ENCODE data around the gene MICAL3. TPM values are rescaled to one million over a fixed set of nuclear protein-coding genes. Genes with fewer than 3 reads are reported as not detected.
A peak's percentile ranks its signal among the peaks of the same experiment; 100 is the strongest.

Gene MICAL3
- total and polyA plus RNA-seq, 9 of the 15 experiments (the other 6 are each of a cell fraction or from before 2014, with no cell fraction given), result 0.53 to 32.1 (median 12.3) TPM

DNA sequence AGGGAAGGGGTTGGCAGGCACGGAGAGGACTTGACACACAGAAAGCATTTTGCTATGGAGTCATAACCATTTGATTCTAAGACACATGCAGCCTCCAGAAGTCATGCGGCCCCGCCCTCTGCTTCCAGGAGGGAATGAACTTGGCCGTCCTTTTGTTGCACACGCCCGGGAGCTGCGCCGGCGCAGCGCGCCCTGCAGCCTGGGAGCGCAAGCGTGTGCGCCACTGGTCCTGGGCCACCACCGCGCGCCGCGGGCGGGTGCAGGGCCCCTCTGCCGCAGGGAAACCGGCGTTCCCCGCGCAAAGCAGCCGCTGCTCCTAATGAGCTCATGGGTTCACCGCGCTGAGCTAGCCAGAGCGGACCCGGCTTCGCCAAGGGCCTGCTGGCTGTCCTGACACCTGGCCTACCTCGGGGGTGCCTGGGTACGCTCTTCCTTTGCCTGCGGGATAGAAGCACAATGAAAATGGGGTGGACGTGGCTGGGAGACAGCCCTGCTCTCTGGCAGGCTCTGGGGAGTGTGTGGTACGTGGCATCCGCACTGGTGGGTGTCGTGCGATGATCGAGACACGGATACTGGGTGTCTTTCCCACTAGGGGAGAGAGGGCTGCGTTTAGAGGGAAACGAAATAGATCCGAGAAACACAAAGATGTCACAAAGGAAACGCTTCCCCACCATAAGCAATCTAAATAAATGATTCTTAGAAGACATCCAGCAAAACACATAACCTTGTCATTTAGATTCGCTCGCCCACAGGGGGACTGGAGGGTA lies 669 bp downstream of the MICAL3 start:
- in situ Hi-C loops (cut with MboI), result no loop called here
- H3K9me1 ChIP-seq (ENCODE audit: control insufficient read depth, insufficient read depth, low read length), result no peaks in the 10 kb centered on the region
- H3K9me3 ChIP-seq (replicated peaks; ENCODE audit: control insufficient read depth, insufficient read depth, low read depth, low read length), result no peaks in the 10 kb centered on the region
- 20% methylated on average over 47 of the region's 47 CpGs for WGBS (ENCODE audit: insufficient coverage, low coverage, missing lambda C conversion rate)
- peaks cover 6 to 14% of the 10 kb centered on the region in 2 experiments; a peak in 4 of 5 replicates for H3K4me1 ChIP-seq (replicated peaks in 1 of 2; ENCODE audit: control insufficient read depth in 2 of 2, insufficient read depth in 2 of 2, low read length in 2 of 2)
- 0 out of 2 replicates have a peak, but pooled peaks cover 6% of the 10 kb centered on the region for H4K20me1 ChIP-seq (replicated peaks; ENCODE audit: control insufficient read depth, insufficient read depth, low read length)
- peak overlapping the region in 1 of 2 experiments; percentile 80; a peak in 2 of 4 replicates for H3K9ac ChIP-seq (ENCODE audit: insufficient read depth in 1 of 2, low read depth in 2 of 2, low read length in 2 of 2)
- ATAC-seq (peak; percentile 61), FAIRE-seq (no peak), DNase-seq (ENCODE audit: extremely low read depth in 1 of 4, low spot score in 3 of 4) (peak; percentile 42 to 61 (median 53))
- intact Hi-C loops (cut with micrococcal nuclease), result loop anchor here (5.0 to 10.0 kb wide), 4 partner anchors 81 to 189 kb away; no protein-coding TSS in a partner anchor
- no peaks in the 10 kb centered on the region for H3K36me3 ChIP-seq (ENCODE audit: control insufficient read depth, insufficient read depth, low read length)
- H3K4me3 ChIP-seq, result peak overlapping the region; percentile 40
- H3K79me2 ChIP-seq (ENCODE audit: control insufficient read depth, insufficient read depth, low read length), result no peaks in the 10 kb centered on the region
- H3K27ac ChIP-seq (ENCODE audit: extremely low read depth, low read depth, low read length), result no peak overlapping the region
- BruUV-seq (replicated peaks), result no TSS peak
- H3K4me2 ChIP-seq (ENCODE audit: insufficient read depth, low read length), result peak overlapping the region; percentile 67
- ChIA-PET POLR2A (interaction anchor here (0.6 to 1.2 kb wide), 3 partner anchors 11 to 283 kb away, joined by 3 to 8 read pairs (median 3); partner anchors contain the start of gene PEX26), CTCF (ENCODE audit: low intra/inter-chr PET ratio) (interaction anchor here (1.1 to 1.5 kb wide), 2 partner anchors 193 to 194 kb away, joined by 3 to 7 read pairs; no protein-coding TSS in a partner anchor)
- H3K27me3 ChIP-seq (ENCODE audit: control insufficient read depth in 2 of 2, insufficient read depth in 2 of 2, low read length in 2 of 2), result peaks cover 16 to 21% of the 10 kb centered on the region in 2 experiments; a peak in 4 of 5 replicates
- H2AFZ ChIP-seq (ENCODE audit: low read depth, low read length), result peak overlapping the region; percentile 83
- TF ChIP-seq CHD2 (IDR thresholded peaks at IDR 0.05; ENCODE audit: low read depth, low read length), result no peak
- peak in 1 of 2 experiments; percentile 14; a peak in 2 of 4 replicates for TF ChIP-seq RAD21 (CRISPR knock-in tag; conservative IDR thresholded peaks at IDR 0.05 in 1 of 2, IDR thresholded peaks at IDR 0.05 in 1 of 2)
- peak; percentile 58 for TF ChIP-seq HNRNPLL (IDR thresholded peaks at IDR 0.05; ENCODE audit: low read depth, low read length, poor library complexity, severe bottlenecking)
- no peak for TF ChIP-seq RBM14 (IDR thresholded peaks at IDR 0.05; ENCODE audit: borderline replicate concordance, insufficient read depth, low read depth, low read length)
- TF ChIP-seq IFI16 (CRISPR knock-in tag; IDR thresholded peaks at IDR 0.05), result no peak
- TF ChIP-seq MAFG (tag; conservative IDR thresholded peaks at IDR 0.05), result no peak
- no peak for TF ChIP-seq POLR2A (conservative IDR thresholded peaks at IDR 0.05)
- TF ChIP-seq RBBP5 (IDR thresholded peaks at IDR 0.05; ENCODE audit: borderline replicate concordance, insufficient read depth, low read length, poor library complexity, severe bottlenecking), result peak; percentile 42
- TF ChIP-seq, protein P1, sequence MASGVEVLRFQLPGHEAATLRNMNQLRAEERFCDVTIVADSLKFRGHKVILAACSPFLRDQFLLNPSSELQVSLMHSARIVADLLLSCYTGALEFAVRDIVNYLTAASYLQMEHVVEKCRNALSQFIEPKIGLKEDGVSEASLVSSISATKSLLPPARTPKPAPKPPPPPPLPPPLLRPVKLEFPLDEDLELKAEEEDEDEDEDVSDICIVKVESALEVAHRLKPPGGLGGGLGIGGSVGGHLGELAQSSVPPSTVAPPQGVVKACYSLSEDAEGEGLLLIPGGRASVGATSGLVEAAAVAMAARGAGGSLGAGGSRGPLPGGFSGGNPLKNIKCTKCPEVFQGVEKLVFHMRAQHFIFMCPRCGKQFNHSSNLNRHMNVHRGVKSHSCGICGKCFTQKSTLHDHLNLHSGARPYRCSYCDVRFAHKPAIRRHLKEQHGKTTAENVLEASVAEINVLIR (CRISPR knock-in tag; IDR thresholded peaks at IDR 0.05), result no peak
- TF ChIP-seq, protein P2, sequence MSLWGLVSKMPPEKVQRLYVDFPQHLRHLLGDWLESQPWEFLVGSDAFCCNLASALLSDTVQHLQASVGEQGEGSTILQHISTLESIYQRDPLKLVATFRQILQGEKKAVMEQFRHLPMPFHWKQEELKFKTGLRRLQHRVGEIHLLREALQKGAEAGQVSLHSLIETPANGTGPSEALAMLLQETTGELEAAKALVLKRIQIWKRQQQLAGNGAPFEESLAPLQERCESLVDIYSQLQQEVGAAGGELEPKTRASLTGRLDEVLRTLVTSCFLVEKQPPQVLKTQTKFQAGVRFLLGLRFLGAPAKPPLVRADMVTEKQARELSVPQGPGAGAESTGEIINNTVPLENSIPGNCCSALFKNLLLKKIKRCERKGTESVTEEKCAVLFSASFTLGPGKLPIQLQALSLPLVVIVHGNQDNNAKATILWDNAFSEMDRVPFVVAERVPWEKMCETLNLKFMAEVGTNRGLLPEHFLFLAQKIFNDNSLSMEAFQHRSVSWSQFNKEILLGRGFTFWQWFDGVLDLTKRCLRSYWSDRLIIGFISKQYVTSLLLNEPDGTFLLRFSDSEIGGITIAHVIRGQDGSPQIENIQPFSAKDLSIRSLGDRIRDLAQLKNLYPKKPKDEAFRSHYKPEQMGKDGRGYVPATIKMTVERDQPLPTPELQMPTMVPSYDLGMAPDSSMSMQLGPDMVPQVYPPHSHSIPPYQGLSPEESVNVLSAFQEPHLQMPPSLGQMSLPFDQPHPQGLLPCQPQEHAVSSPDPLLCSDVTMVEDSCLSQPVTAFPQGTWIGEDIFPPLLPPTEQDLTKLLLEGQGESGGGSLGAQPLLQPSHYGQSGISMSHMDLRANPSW (CRISPR knock-in tag; IDR thresholded peaks at IDR 0.05), result no peak
- TF ChIP-seq XRCC3 (IDR thresholded peaks at IDR 0.05), result no peak
- TF ChIP-seq STAG1 (CRISPR knock-in tag; IDR thresholded peaks at IDR 0.05; ENCODE audit: borderline replicate concordance), result peak; percentile 19; the same call in 1 of the 2 replicates
- no peak for TF ChIP-seq ZFPM2 (CRISPR knock-in tag; IDR thresholded peaks at IDR 0.05)
- no peak for TF ChIP-seq SIN3A (IDR thresholded peaks at IDR 0.05; ENCODE audit: borderline replicate concordance in 2 of 2, control insufficient read depth in 1 of 2, low read depth in 2 of 2, low read length in 2 of 2)

Data from K562 (cell line).